GM21515 (cell line): ENCODE data around the gene PTTG1IP2.

Source experiments
- ATAC-seq: cut with Tn5 transposase; IDR thresholded peaks from one replicate; pipeline ENCODE4 v1.9.1; 2021; ENCODE audit not compliant: unreplicated experiment

Gene PTTG1IP2

GRCh38 chr7:90474284-90475210 is 5.1 kb downstream of the PTTG1IP2 start:
- no peak for ATAC-seq

GRCh38 chr7:90483251-90483650 is 13.8 kb downstream of the PTTG1IP2 start:
- ATAC-seq, result no peak

- ATAC-seq, result no peak
Measured at GRCh38 chr7:90484706-90485105, 15.3 kb downstream of the PTTG1IP2 start.

- no peak for ATAC-seq
Measured at GRCh38 chr7:90485734-90486316, 16.4 kb downstream of the PTTG1IP2 start.

- ATAC-seq, result no peak
Measured at GRCh38 chr7:90487808-90488207, 18.4 kb downstream of the PTTG1IP2 start.

- no peak for ATAC-seq
Measured at GRCh38 chr7:90488220-90488619, 18.8 kb downstream of the PTTG1IP2 start.

GRCh38 chr7:90492250-90492649 is 22.8 kb downstream of the PTTG1IP2 start:
- no peak for ATAC-seq

GRCh38 chr7:90495241-90495640 is 25.8 kb downstream of the PTTG1IP2 start:
- ATAC-seq, result no peak

GRCh38 chr7:90502539-90502938 is 33.1 kb downstream of the PTTG1IP2 start:
- ATAC-seq, result no peak

- ATAC-seq, result no peak
Measured at GRCh38 chr7:90503367-90503766, 33.9 kb downstream of the PTTG1IP2 start.

GRCh38 chr7:90507692-90508091 is 38.3 kb downstream of the PTTG1IP2 start:
- ATAC-seq, result no peak

GRCh38 chr7:90511776-90512175 is 42.3 kb downstream of the PTTG1IP2 start:
- ATAC-seq, result no peak

GRCh38 chr7:90512821-90513254 is 43.4 kb downstream of the PTTG1IP2 start:
- no peak for ATAC-seq

- no peak for ATAC-seq
Measured at GRCh38 chr7:90516257-90516656, 46.8 kb downstream of the PTTG1IP2 start.

GRCh38 chr7:90518630-90519029 is 49.2 kb downstream of the PTTG1IP2 start:
- ATAC-seq, result no peak

- ATAC-seq, result no peak
Measured at GRCh38 chr7:90520484-90520883, 51.0 kb downstream of the PTTG1IP2 start.

- ATAC-seq, result no peak
Measured at GRCh38 chr7:90530263-90530662, 60.8 kb downstream of the PTTG1IP2 start.

- ATAC-seq, result peak; percentile 53
Measured at GRCh38 chr7:90532231-90532929, 62.9 kb downstream of the PTTG1IP2 start.

GRCh38 chr7:90536449-90536848 is 67.0 kb downstream of the PTTG1IP2 start:
- ATAC-seq, result peak; percentile 68

GRCh38 chr7:90538405-90538804 is 69.0 kb downstream of the PTTG1IP2 start:
- no peak for ATAC-seq

GRCh38 chr7:90540406-90540805 is 71.0 kb downstream of the PTTG1IP2 start:
- ATAC-seq, result no peak

GRCh38 chr7:90551036-90551435 is 81.6 kb downstream of the PTTG1IP2 start:
- ATAC-seq, result no peak
